ENCODE measurements around the gene PIGU. TPM values are rescaled to one million over a fixed set of nuclear protein-coding genes. Genes with fewer than 3 reads are reported as not detected.

Gene PIGU
- polyA plus RNA-seq, 3 donors = 5.8 to 11.3 (median 10.9) TPM

- no peaks in the 10 kb centered on the region for H4K20me1 ChIP-seq (ENCODE audit: insufficient read depth, low read length)
- no peaks in the 10 kb centered on the region for H3K9me3 Mint-ChIP-seq
- no peak overlapping the region for H3K27ac Mint-ChIP-seq
- no peaks in the 10 kb centered on the region for H3K27me3 ChIP-seq (ENCODE audit: control insufficient read depth in 2 of 2, insufficient read depth in 2 of 2, low read length in 2 of 2)
- H3K79me2 ChIP-seq (ENCODE audit: insufficient read depth, low read length) = no peaks in the 10 kb centered on the region
- H3K4me3 Mint-ChIP-seq = no peak overlapping the region
- H3K9ac ChIP-seq (ENCODE audit: insufficient read depth, low read length, poor library complexity, severe bottlenecking) = no peak overlapping the region
- H3K4me1 ChIP-seq (ENCODE audit: control insufficient read depth in 1 of 2, insufficient read depth in 2 of 2, low read length in 2 of 2) = no peaks in the 10 kb centered on the region
- H3K27ac ChIP-seq (ENCODE audit: low read depth in 1 of 2, low read length in 2 of 2) = no peak overlapping the region
- TF ChIP-seq CTCF (IDR thresholded peaks at IDR 0.05) = no peak
- intact Hi-C loops (cut with micrococcal nuclease) = no loop called here
- 94% methylated on average over 5 of the region's 9 CpGs for WGBS (ENCODE audit: insufficient coverage)
- H3K4me1 Mint-ChIP-seq = no peaks in the 10 kb centered on the region
- H3K4me2 ChIP-seq (replicated peaks; ENCODE audit: extremely low read depth, low read length, poor library complexity, severe bottlenecking) = no peak overlapping the region
- peaks cover 16 to 23% of the 10 kb centered on the region in 2 donors for H3K36me3 Mint-ChIP-seq
- H3K27me3 Mint-ChIP-seq (ENCODE audit: low read depth in 3 of 3) = peaks cover 0 to 2% (median 0%) of the 10 kb centered on the region in 3 donors
- no peaks in the 10 kb centered on the region for H3K9me3 ChIP-seq (replicated peaks in 1 of 2; ENCODE audit: control insufficient read depth in 1 of 2, insufficient read depth in 1 of 2, low read length in 2 of 2)
- H3K4me3 ChIP-seq (replicated peaks in 1 of 3; ENCODE audit: low read depth in 2 of 3, low read length in 3 of 3) = no peak overlapping the region
- H2AFZ ChIP-seq (ENCODE audit: insufficient read depth, low read depth, low read length, poor library complexity, severe bottlenecking) = no peak overlapping the region
- DNase-seq = no peak
- H3K36me3 ChIP-seq (replicated peaks in 1 of 2; ENCODE audit: control insufficient read depth in 1 of 2, insufficient read depth in 2 of 2, low read length in 2 of 2) = peaks cover 15 to 56% of the 10 kb centered on the region in 2 donors
Measured at GRCh38 chr20:34586488-34587163, 90.3 kb downstream of the PIGU start.

GRCh38 chr20:34585019-34585418 is 91.9 kb downstream of the PIGU start:
- peaks cover 15 to 61% of the 10 kb centered on the region in 2 donors for H3K36me3 ChIP-seq (replicated peaks in 1 of 2; ENCODE audit: control insufficient read depth in 1 of 2, insufficient read depth in 2 of 2, low read length in 2 of 2)
- no peaks in the 10 kb centered on the region for H3K79me2 ChIP-seq (ENCODE audit: insufficient read depth, low read length)
- intact Hi-C loops (cut with micrococcal nuclease) = no loop called here
- peaks cover 0 to 2% (median 0%) of the 10 kb centered on the region in 3 donors for H3K27me3 Mint-ChIP-seq (ENCODE audit: low read depth in 3 of 3)
- peaks cover 21 to 29% of the 10 kb centered on the region in 2 donors for H3K36me3 Mint-ChIP-seq
- H3K4me3 ChIP-seq (replicated peaks in 1 of 3; ENCODE audit: low read depth in 2 of 3, low read length in 3 of 3) = no peak overlapping the region
- H3K9me3 ChIP-seq (replicated peaks in 1 of 2; ENCODE audit: control insufficient read depth in 1 of 2, insufficient read depth in 1 of 2, low read length in 2 of 2) = no peaks in the 10 kb centered on the region
- H3K9me3 Mint-ChIP-seq = no peaks in the 10 kb centered on the region
- TF ChIP-seq CTCF (IDR thresholded peaks at IDR 0.05) = no peak
- H3K27ac ChIP-seq (ENCODE audit: low read depth in 1 of 2, low read length in 2 of 2) = no peak overlapping the region
- H3K4me1 ChIP-seq (ENCODE audit: control insufficient read depth in 1 of 2, insufficient read depth in 2 of 2, low read length in 2 of 2) = peaks cover 7% of the 10 kb centered on the region in 2 donors
- no peaks in the 10 kb centered on the region for H3K27me3 ChIP-seq (ENCODE audit: control insufficient read depth in 2 of 2, insufficient read depth in 2 of 2, low read length in 2 of 2)
- H2AFZ ChIP-seq (ENCODE audit: insufficient read depth, low read depth, low read length, poor library complexity, severe bottlenecking) = no peak overlapping the region
- no peak overlapping the region for H3K4me3 Mint-ChIP-seq
- no peak overlapping the region for H3K4me2 ChIP-seq (replicated peaks; ENCODE audit: extremely low read depth, low read length, poor library complexity, severe bottlenecking)
- no peak overlapping the region for H3K27ac Mint-ChIP-seq
- WGBS (ENCODE audit: insufficient coverage) = 100% methylated on average over 4 of the region's 5 CpGs
- H3K9ac ChIP-seq (ENCODE audit: insufficient read depth, low read length, poor library complexity, severe bottlenecking) = no peak overlapping the region
- peaks cover 8% of the 10 kb centered on the region for H3K4me1 Mint-ChIP-seq
- DNase-seq = no peak
- no peaks in the 10 kb centered on the region for H4K20me1 ChIP-seq (ENCODE audit: insufficient read depth, low read length)
